Mesenchymal stem cell (in vitro differentiated cells and primary cell): ENCODE data around the gene AKR1E2. TPM values are rescaled to one million over a fixed set of nuclear protein-coding genes. Genes with fewer than 3 reads are reported as not detected.

ENCODE experiments used
- DNase-seq: peaks from one replicate; pipeline ENCODE4 v3.0.0-alpha.2; 2013
- H2AFZ ChIP-seq: one replicate; pipeline ENCODE4 v1.6.1; 2013; ENCODE audit warnings: low read depth, mild to moderate bottlenecking, control low read depth, inconsistent platforms, low read length, moderate library complexity
- H2AK5ac ChIP-seq: 2 replicates; pipeline ENCODE4 v1.6.1; 2013; ENCODE audit warnings: low read length, moderate library complexity, mild to moderate bottlenecking, inconsistent platforms; ENCODE audit not compliant: severe bottlenecking
- H2BK120ac ChIP-seq: one replicate; pipeline ENCODE4 v1.6.1; 2013; ENCODE audit warnings: low read depth, mild to moderate bottlenecking, inconsistent platforms, low read length, moderate library complexity
- H2BK12ac ChIP-seq, 2 experiments: one replicate each; pipeline ENCODE4 v1.6.1; 2013; ENCODE audit warnings: inconsistent platforms in 2 of 2, low read length in 2 of 2, mild to moderate bottlenecking in 2 of 2, moderate library complexity in 2 of 2, control low read depth in 1 of 2
- H2BK15ac ChIP-seq: one replicate; pipeline ENCODE4 v1.6.1; 2013; ENCODE audit warnings: mild to moderate bottlenecking, low read depth, inconsistent platforms; ENCODE audit not compliant: poor library complexity, severe bottlenecking
- H2BK5ac ChIP-seq: 2 replicates; pipeline ENCODE4 v1.6.1; 2013; ENCODE audit warnings: low read depth, mild to moderate bottlenecking, low read length, control low read depth, inconsistent platforms; ENCODE audit not compliant: poor library complexity, severe bottlenecking
- H3K14ac ChIP-seq, 2 experiments: one replicate each; pipeline ENCODE4 v1.6.1; 2013; ENCODE audit warnings: inconsistent platforms in 2 of 2, low read length in 2 of 2, control low read depth in 1 of 2, mild to moderate bottlenecking in 1 of 2, moderate library complexity in 1 of 2
- H3K18ac ChIP-seq, 2 experiments: one replicate each; pipeline ENCODE4 v1.6.1; 2013; ENCODE audit warnings: inconsistent platforms in 2 of 2, low read length in 2 of 2, control low read depth in 1 of 2, low read depth in 1 of 2, mild to moderate bottlenecking in 1 of 2
- H3K23ac ChIP-seq, 2 experiments: one replicate each; pipeline ENCODE4 v1.6.1; 2013; ENCODE audit warnings: inconsistent platforms in 2 of 2, low read length in 2 of 2, mild to moderate bottlenecking in 2 of 2, moderate library complexity in 2 of 2, control low read depth in 1 of 2
- H3K27ac ChIP-seq: 2 replicates; pipeline ENCODE4 v1.5.1; 2013; ENCODE audit warnings: mild to moderate bottlenecking, moderate library complexity, low read length, control low read depth, inconsistent platforms; ENCODE audit not compliant: poor library complexity, severe bottlenecking
- H3K27me3 ChIP-seq, 2 experiments: 2 replicates each; pipeline versions ENCODE4 v1.6.1 to v1.7.0; 2013; ENCODE audit warnings: low read length in 2 of 2, mild to moderate bottlenecking in 2 of 2, moderate library complexity in 2 of 2, control low read depth in 1 of 2, inconsistent platforms in 1 of 2; ENCODE audit not compliant: control insufficient read depth in 1 of 2, insufficient read depth in 1 of 2
- H3K36me3 ChIP-seq, 2 experiments: 2 replicates each; pipeline versions ENCODE4 v1.6.1 to v1.7.0; 2013; ENCODE audit warnings: low read length in 2 of 2, control low read depth in 1 of 2, inconsistent platforms in 1 of 2, low read depth in 1 of 2, mild to moderate bottlenecking in 1 of 2; ENCODE audit not compliant: insufficient read depth in 2 of 2, control insufficient read depth in 1 of 2
- H3K4ac ChIP-seq, 2 experiments: one replicate each; pipeline ENCODE4 v1.6.1; 2013; ENCODE audit warnings: inconsistent platforms in 2 of 2, low read length in 2 of 2, mild to moderate bottlenecking in 2 of 2, moderate library complexity in 2 of 2, control low read depth in 1 of 2, low read depth in 1 of 2
- H3K4me1 ChIP-seq: 2 replicates; pipeline ENCODE4 v1.6.1; 2013; ENCODE audit warnings: low read depth, low read length, control low read depth; ENCODE audit not compliant: control insufficient read depth, insufficient read depth
- H3K4me2 ChIP-seq: 2 replicates; pipeline ENCODE4 v1.6.1; 2013; ENCODE audit warnings: low read length, mild to moderate bottlenecking, inconsistent platforms; ENCODE audit not compliant: poor library complexity, severe bottlenecking
- H3K4me3 ChIP-seq, 2 experiments: 2 replicates each; pipeline versions ENCODE4 v1.5.1 to v1.7.0; 2013; ENCODE audit warnings: low read length in 2 of 2, mild to moderate bottlenecking in 2 of 2, control low read depth in 1 of 2, low read depth in 1 of 2; ENCODE audit not compliant: insufficient read depth in 1 of 2
- H3K79me1 ChIP-seq: replicated peaks from 2 replicates; pipeline ENCODE4 v1.6.1; 2013; ENCODE audit warnings: mild to moderate bottlenecking, control low read depth, low read length, inconsistent platforms; ENCODE audit not compliant: poor library complexity, severe bottlenecking
- H3K9ac ChIP-seq: 2 replicates; pipeline ENCODE4 v1.7.0; 2013; ENCODE audit warnings: mild to moderate bottlenecking, low read length, moderate library complexity
- H3K9me3 ChIP-seq: 2 replicates; pipeline ENCODE4 v1.7.0; 2013; ENCODE audit warnings: mild to moderate bottlenecking, low read length; ENCODE audit not compliant: control insufficient read depth
- H4K8ac ChIP-seq: one replicate; pipeline ENCODE4 v1.6.1; 2013; ENCODE audit warnings: inconsistent platforms, mild to moderate bottlenecking, low read length, moderate library complexity
- H4K91ac ChIP-seq: one replicate; pipeline ENCODE4 v1.6.1; 2013; ENCODE audit warnings: mild to moderate bottlenecking, low read length, inconsistent platforms
- WGBS: methylation state at CpG from one replicate; pipeline ENCODE4 v1.1.7; 2013; ENCODE audit warnings: mixed read lengths; 5-methylcytosine and 5-hydroxymethylcytosine counted together
- polyA plus RNA-seq, 2 experiments: library from polyadenylated mRNA; stranded (reverse); fragments of 200-250 nt; gene quantifications; one replicate each; pipeline ENCODE4 v1.2.3, GENCODE V29; 2013

The AKR1E2 gene
- 0.73 TPM for polyA plus RNA-seq (2013, experiment 1 of 2)
- 0.52 TPM for polyA plus RNA-seq (2013, experiment 2 of 2)

- peak within 1 kb of the TSS in 1 of 2 experiments; percentile 55 for H2BK12ac ChIP-seq
- peak within 1 kb of the TSS; percentile 75 for H2BK15ac ChIP-seq
- peak within 1 kb of the TSS; percentile 76 for H4K91ac ChIP-seq
- H4K8ac ChIP-seq: peak within 1 kb of the TSS; percentile 91
- H3K9me3 ChIP-seq: no peaks in the 10 kb centered on the region
- H2AFZ ChIP-seq: peak within 1 kb of the TSS; percentile 94
- WGBS: 22% methylated on average over 74 of the region's 87 CpGs
- H3K4me2 ChIP-seq: peak within 1 kb of the TSS; percentile 88
- H3K27ac ChIP-seq: no peak within 1 kb of the TSS
- H3K14ac ChIP-seq: peak within 1 kb of the TSS in 1 of 2 experiments; percentile 77
- H3K27me3 ChIP-seq: no peaks in the 10 kb centered on the region
- peak within 1 kb of the TSS; percentile 96 for H2BK120ac ChIP-seq
- H3K9ac ChIP-seq: peak within 1 kb of the TSS; percentile 92
- H3K23ac ChIP-seq: peak within 1 kb of the TSS in 1 of 2 experiments; percentile 73
- H3K79me1 ChIP-seq: peaks cover 4% of the 10 kb centered on the region
- H3K4me3 ChIP-seq: peak within 1 kb of the TSS; percentile 61 to 80
- peak within 1 kb of the TSS; percentile 88 for H3K18ac ChIP-seq
- peaks cover 0 to 7% of the 10 kb centered on the region in 2 experiments for H3K36me3 ChIP-seq
- H2BK5ac ChIP-seq: no peak within 1 kb of the TSS
- H2AK5ac ChIP-seq: no peak within 1 kb of the TSS
- peak; percentile 85 for DNase-seq
- peaks cover 3% of the 10 kb centered on the region for H3K4me1 ChIP-seq
- peak within 1 kb of the TSS; percentile 21 to 59 for H3K4ac ChIP-seq
Measured at GRCh38 chr10:4825868-4826791, at the start of gene AKR1E2. AKR1E2 (plus strand) TSS chr10:4826207; CDS start chr10:4826325, 118 bp downstream.

- H3K36me3 ChIP-seq: no peaks in the 10 kb centered on the region
- H2AK5ac ChIP-seq: no peak overlapping the region
- H3K4me1 ChIP-seq: peaks cover 3% of the 10 kb centered on the region
- H2BK120ac ChIP-seq: no peak overlapping the region
- no peak overlapping the region for H3K4me3 ChIP-seq
- H3K9ac ChIP-seq: no peak overlapping the region
- H3K4me2 ChIP-seq: no peak overlapping the region
- H3K27ac ChIP-seq: no peak overlapping the region
- no peak overlapping the region for H4K8ac ChIP-seq
- H4K91ac ChIP-seq: no peak overlapping the region
- H2AFZ ChIP-seq: no peak overlapping the region
- DNase-seq: no peak
- H3K27me3 ChIP-seq: no peaks in the 10 kb centered on the region
- H3K23ac ChIP-seq: no peak overlapping the region
- no peak overlapping the region for H2BK5ac ChIP-seq
- no peak overlapping the region for H3K14ac ChIP-seq
- no peak overlapping the region for H3K18ac ChIP-seq
- no peak overlapping the region for H3K4ac ChIP-seq
- H3K79me1 ChIP-seq: no peaks in the 10 kb centered on the region
- H2BK15ac ChIP-seq: no peak overlapping the region
- WGBS: no CpG with 5 or more reads among the region's 2 CpGs
- H3K9me3 ChIP-seq: no peaks in the 10 kb centered on the region
- no peak overlapping the region for H2BK12ac ChIP-seq
Measured at GRCh38 chr10:4776234-4776638, 49.8 kb upstream of the AKR1E2 start.

GRCh38 chr10:4778761-4779160, 47.2 kb upstream of the AKR1E2 start:
- peaks cover 2% of the 10 kb centered on the region for H3K4me1 ChIP-seq
- H3K9me3 ChIP-seq: no peaks in the 10 kb centered on the region
- no peak overlapping the region for H3K27ac ChIP-seq
- H3K18ac ChIP-seq: no peak overlapping the region
- no peak overlapping the region for H3K4me3 ChIP-seq
- H3K23ac ChIP-seq: no peak overlapping the region
- H4K91ac ChIP-seq: no peak overlapping the region
- no peaks in the 10 kb centered on the region for H3K36me3 ChIP-seq
- H3K27me3 ChIP-seq: no peaks in the 10 kb centered on the region
- no peak for DNase-seq
- H3K14ac ChIP-seq: no peak overlapping the region
- H3K4me2 ChIP-seq: no peak overlapping the region
- H2BK120ac ChIP-seq: no peak overlapping the region
- H2BK12ac ChIP-seq: no peak overlapping the region
- H2AFZ ChIP-seq: no peak overlapping the region
- H3K4ac ChIP-seq: no peak overlapping the region
- H2BK15ac ChIP-seq: no peak overlapping the region
- H4K8ac ChIP-seq: no peak overlapping the region
- no peak overlapping the region for H3K9ac ChIP-seq
- H3K79me1 ChIP-seq: no peaks in the 10 kb centered on the region
- no peak overlapping the region for H2BK5ac ChIP-seq
- no peak overlapping the region for H2AK5ac ChIP-seq

GRCh38 chr10:4780091-4780490, 45.9 kb upstream of the AKR1E2 start:
- no peak overlapping the region for H3K14ac ChIP-seq
- no peaks in the 10 kb centered on the region for H3K79me1 ChIP-seq
- no peak overlapping the region for H2AK5ac ChIP-seq
- H3K27me3 ChIP-seq: no peaks in the 10 kb centered on the region
- H2BK120ac ChIP-seq: no peak overlapping the region
- no peak for DNase-seq
- no peak overlapping the region for H3K18ac ChIP-seq
- H2BK5ac ChIP-seq: no peak overlapping the region
- H4K8ac ChIP-seq: no peak overlapping the region
- no peak overlapping the region for H3K4me2 ChIP-seq
- no peak overlapping the region for H2BK12ac ChIP-seq
- no peak overlapping the region for H2BK15ac ChIP-seq
- no peak overlapping the region for H4K91ac ChIP-seq
- no peaks in the 10 kb centered on the region for H3K9me3 ChIP-seq
- H3K4ac ChIP-seq: no peak overlapping the region
- no peak overlapping the region for H2AFZ ChIP-seq
- H3K23ac ChIP-seq: no peak overlapping the region
- peaks cover 2% of the 10 kb centered on the region for H3K4me1 ChIP-seq
- no peaks in the 10 kb centered on the region for H3K36me3 ChIP-seq
- peak overlapping the region; percentile 34 for H3K9ac ChIP-seq
- 91% methylated on average over 2 of the region's 2 CpGs for WGBS
- H3K27ac ChIP-seq: no peak overlapping the region
- H3K4me3 ChIP-seq: no peak overlapping the region
